CD4-positive, alpha-beta T cell (primary cell): Measurements from ENCODE around the gene GOLGA6L2. TPM values are rescaled to one million over a fixed set of nuclear protein-coding genes. Genes with fewer than 3 reads are reported as not detected.
"Not testable (repeated sequence)": the region's sequence is repeated elsewhere in the genome, so short reads cannot be mapped to it uniquely, and the experiment has no call there.

Experiments used
- ATAC-seq: fragments of 200-7000 bp; cut with Tn5 transposase; one replicate; pipeline ENCODE4 v1.10.0; 2022; ENCODE audit warnings: mild to moderate bottlenecking; ENCODE audit not compliant: poor library complexity
- CTCF ChIA-PET: fragments of 350-600 bp; sonication (Branson Sonifier 250); formaldehyde crosslinking; loops from one replicate; lab custom pipeline; 2021; ENCODE audit warnings: antibody characterized with exemption, inconsistent platforms; lab: Charles Lee
- POLR2A ChIA-PET: fragments of 350-600 bp; sonication (Branson Sonifier 250); formaldehyde crosslinking; loops from one replicate; lab custom pipeline; 2021; ENCODE audit warnings: antibody characterized with exemption, inconsistent platforms; lab: Charles Lee
- DNase-seq, 14 experiments: peaks; one replicate each; pipeline ENCODE4 v3.0.0-alpha.2; 2013 to 2020; ENCODE audit warnings: mixed read lengths in 2 of 14
- H3K27ac ChIP-seq, 2 donors: one replicate each; pipeline versions ENCODE4 v1.5.1 to v1.7.0; 2013; ENCODE audit warnings: low read length in 2 of 2, low read depth in 1 of 2, mild to moderate bottlenecking in 1 of 2
- H3K27me3 ChIP-seq, 2 experiments: 1 replicate in 1 of 2; 2 replicates in 1 of 2; pipeline versions ENCODE4 v1.6.1 to v1.7.0; 2013; ENCODE audit warnings: low read length in 2 of 2, control low read depth in 1 of 2, mild to moderate bottlenecking in 1 of 2, moderate library complexity in 1 of 2; ENCODE audit not compliant: insufficient read depth in 2 of 2, control insufficient read depth in 1 of 2
- H3K36me3 ChIP-seq: one replicate; pipeline ENCODE4 v1.6.1; 2013; ENCODE audit warnings: low read length, control low read depth; ENCODE audit not compliant: insufficient read depth
- H3K4me1 ChIP-seq: one replicate; pipeline ENCODE4 v1.6.1; 2013; ENCODE audit warnings: low read length, control low read depth; ENCODE audit not compliant: insufficient read depth
- H3K4me3 ChIP-seq: one replicate; pipeline ENCODE4 v1.5.1; 2013; ENCODE audit warnings: mild to moderate bottlenecking, low read length, moderate library complexity
- H3K9me3 ChIP-seq, 2 experiments: 1 replicate in 1 of 2; 2 replicates in 1 of 2; pipeline versions ENCODE4 v1.6.1 to v1.7.0; 2013; ENCODE audit warnings: low read length in 2 of 2, mild to moderate bottlenecking in 2 of 2, control low read depth in 1 of 2, moderate library complexity in 1 of 2; ENCODE audit not compliant: control insufficient read depth in 1 of 2, insufficient read depth in 1 of 2
- H3K27ac Mint-ChIP-seq: one replicate; pipeline ENCODE4 v1.8.0; 2020; ENCODE audit warnings: mixed read lengths
- H3K27me3 Mint-ChIP-seq: one replicate; pipeline ENCODE4 v1.8.0; 2021; ENCODE audit warnings: mixed read lengths
- H3K36me3 Mint-ChIP-seq: one replicate; pipeline ENCODE4 v1.8.0; 2021; ENCODE audit warnings: low read depth, mixed read lengths
- H3K4me1 Mint-ChIP-seq: one replicate; pipeline ENCODE4 v1.8.0; 2021; ENCODE audit warnings: low read depth, mixed read lengths
- H3K4me3 Mint-ChIP-seq: one replicate; pipeline ENCODE4 v1.8.0; 2020; ENCODE audit warnings: mild to moderate bottlenecking, mixed read lengths
- H3K9me3 Mint-ChIP-seq: one replicate; pipeline ENCODE4 v1.8.0; 2020; ENCODE audit warnings: mixed read lengths
- intact Hi-C, 2 experiments: fragments of 100-400 bp; cut with DNase I in 1 of 2; cut with micrococcal nuclease in 1 of 2; formaldehyde crosslinking; loops; one replicate each; pipeline versions ENCODE4 v1.15.1 to v1.9.0; 2023 to 2025; cut with DNase I, micrococcal nuclease
- total RNA-seq, 174 experiments: library from RNA in 2 of 174; stranded (reverse) in 2 of 174; gene quantifications; one replicate each; pipeline ENCODE4 v1.2.3 and lab custom pipeline; 2021 to 2026
- TF ChIP-seq, protein P1 (sequence below): fragments of 200-600 bp; IDR thresholded peaks from one replicate; pipeline ENCODE4 v1.8.0; 2022; ENCODE audit warnings: antibody characterized with exemption, mild to moderate bottlenecking

Gene GOLGA6L2
- total RNA-seq, 2 experiments from 2014 or later: not detected

DNA sequence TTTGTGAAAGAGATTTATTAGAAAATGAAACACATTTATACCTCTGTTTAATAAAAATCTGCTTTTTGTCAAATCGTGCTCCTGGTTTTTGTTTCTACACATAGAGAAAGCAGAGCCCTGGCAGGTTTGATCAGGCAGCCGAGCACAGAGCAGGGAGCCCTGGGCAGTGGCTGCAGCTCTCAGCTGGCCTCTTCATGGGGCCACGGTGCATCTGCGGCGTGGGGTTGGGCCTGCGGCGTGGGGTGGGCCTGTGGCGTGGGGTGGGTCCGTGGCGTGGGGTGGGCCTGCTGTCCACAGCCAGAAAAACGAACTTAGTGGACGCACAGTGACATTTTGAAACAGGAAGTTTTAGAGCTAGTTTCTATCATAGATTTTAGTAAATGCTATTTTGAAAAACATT, 10.6 kb downstream of the GOLGA6L2 start:
- ChIA-PET POLR2A (no interaction called here), CTCF (no interaction called here)
- no peaks in the 10 kb centered on the region for H3K4me1 ChIP-seq
- Mint-ChIP-seq H3K4me1 (no peaks in the 10 kb centered on the region), H3K27ac (no peak overlapping the region), H3K9me3 (no peaks in the 10 kb centered on the region), H3K36me3 (no peaks in the 10 kb centered on the region), H3K4me3 (no peak overlapping the region), H3K27me3 (no peaks in the 10 kb centered on the region)
- H3K9me3 ChIP-seq: no peaks in the 10 kb centered on the region
- TF ChIP-seq, protein P1, sequence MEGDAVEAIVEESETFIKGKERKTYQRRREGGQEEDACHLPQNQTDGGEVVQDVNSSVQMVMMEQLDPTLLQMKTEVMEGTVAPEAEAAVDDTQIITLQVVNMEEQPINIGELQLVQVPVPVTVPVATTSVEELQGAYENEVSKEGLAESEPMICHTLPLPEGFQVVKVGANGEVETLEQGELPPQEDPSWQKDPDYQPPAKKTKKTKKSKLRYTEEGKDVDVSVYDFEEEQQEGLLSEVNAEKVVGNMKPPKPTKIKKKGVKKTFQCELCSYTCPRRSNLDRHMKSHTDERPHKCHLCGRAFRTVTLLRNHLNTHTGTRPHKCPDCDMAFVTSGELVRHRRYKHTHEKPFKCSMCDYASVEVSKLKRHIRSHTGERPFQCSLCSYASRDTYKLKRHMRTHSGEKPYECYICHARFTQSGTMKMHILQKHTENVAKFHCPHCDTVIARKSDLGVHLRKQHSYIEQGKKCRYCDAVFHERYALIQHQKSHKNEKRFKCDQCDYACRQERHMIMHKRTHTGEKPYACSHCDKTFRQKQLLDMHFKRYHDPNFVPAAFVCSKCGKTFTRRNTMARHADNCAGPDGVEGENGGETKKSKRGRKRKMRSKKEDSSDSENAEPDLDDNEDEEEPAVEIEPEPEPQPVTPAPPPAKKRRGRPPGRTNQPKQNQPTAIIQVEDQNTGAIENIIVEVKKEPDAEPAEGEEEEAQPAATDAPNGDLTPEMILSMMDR: no peak
- no peak for ATAC-seq
- intact Hi-C loops: no loop called here
- H3K36me3 ChIP-seq: no peaks in the 10 kb centered on the region
- no peak overlapping the region for H3K4me3 ChIP-seq
- H3K27ac ChIP-seq: no peak overlapping the region
- no peak for DNase-seq
- H3K27me3 ChIP-seq: no peaks in the 10 kb centered on the region

DNA sequence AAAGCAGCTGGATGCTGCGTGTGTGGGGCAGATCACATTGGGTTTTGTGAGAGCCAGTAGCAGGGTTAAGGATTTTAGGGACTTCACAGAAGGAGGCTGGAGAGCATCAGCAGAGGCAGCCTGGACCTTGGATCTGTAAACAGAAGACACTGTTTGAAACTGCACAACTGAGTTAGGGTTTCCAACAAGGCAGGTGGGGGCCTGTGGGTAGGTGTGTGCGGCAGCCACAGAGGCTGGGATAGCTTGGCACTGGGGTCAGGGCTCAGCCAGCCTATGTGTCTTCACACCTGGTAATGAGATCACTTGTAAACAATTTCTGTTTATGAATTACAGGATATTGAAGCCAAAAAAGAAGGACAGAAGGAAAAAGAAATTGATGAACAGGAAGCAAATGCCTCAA, 12.3 kb downstream of the GOLGA6L2 start:
- H3K27me3 ChIP-seq, ATAC-seq, H3K9me3 ChIP-seq, H3K4me3 Mint-ChIP-seq, DNase-seq, POLR2A ChIA-PET, H3K36me3 ChIP-seq, intact Hi-C loops, H3K27ac ChIP-seq, H3K4me1 Mint-ChIP-seq, H3K27ac Mint-ChIP-seq, H3K27me3 Mint-ChIP-seq, H3K4me1 ChIP-seq, H3K36me3 Mint-ChIP-seq, H3K4me3 ChIP-seq, CTCF ChIA-PET, H3K9me3 Mint-ChIP-seq: not testable (repeated sequence)

DNA sequence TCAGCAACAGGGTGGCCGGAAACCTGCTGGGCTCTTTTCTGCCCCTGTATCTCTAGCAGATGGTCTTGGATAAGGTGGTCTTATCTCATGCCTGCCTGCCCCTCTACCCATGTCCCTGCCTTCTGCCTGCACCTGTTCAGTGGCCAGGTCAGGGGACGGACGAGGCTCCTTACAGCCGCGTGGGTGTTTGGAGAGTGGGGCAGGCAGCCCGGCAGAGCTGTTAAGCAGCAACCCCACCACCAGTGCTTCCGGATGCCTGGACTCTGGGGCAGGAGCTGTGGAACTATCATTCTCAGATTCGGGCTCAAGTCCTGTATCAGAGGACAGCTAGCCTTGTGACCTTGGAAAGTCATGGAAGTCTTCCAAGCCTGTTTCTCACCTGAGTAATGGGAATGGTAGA, 21.7 kb downstream of the GOLGA6L2 start:
- H3K36me3 ChIP-seq, CTCF ChIA-PET, ATAC-seq, POLR2A ChIA-PET, H3K9me3 ChIP-seq, H3K9me3 Mint-ChIP-seq, H3K36me3 Mint-ChIP-seq, H3K27me3 Mint-ChIP-seq, H3K4me3 ChIP-seq, H3K27ac ChIP-seq, DNase-seq, H3K27ac Mint-ChIP-seq, H3K4me3 Mint-ChIP-seq, H3K4me1 ChIP-seq, intact Hi-C loops, H3K4me1 Mint-ChIP-seq, H3K27me3 ChIP-seq: not testable (repeated sequence)

DNA sequence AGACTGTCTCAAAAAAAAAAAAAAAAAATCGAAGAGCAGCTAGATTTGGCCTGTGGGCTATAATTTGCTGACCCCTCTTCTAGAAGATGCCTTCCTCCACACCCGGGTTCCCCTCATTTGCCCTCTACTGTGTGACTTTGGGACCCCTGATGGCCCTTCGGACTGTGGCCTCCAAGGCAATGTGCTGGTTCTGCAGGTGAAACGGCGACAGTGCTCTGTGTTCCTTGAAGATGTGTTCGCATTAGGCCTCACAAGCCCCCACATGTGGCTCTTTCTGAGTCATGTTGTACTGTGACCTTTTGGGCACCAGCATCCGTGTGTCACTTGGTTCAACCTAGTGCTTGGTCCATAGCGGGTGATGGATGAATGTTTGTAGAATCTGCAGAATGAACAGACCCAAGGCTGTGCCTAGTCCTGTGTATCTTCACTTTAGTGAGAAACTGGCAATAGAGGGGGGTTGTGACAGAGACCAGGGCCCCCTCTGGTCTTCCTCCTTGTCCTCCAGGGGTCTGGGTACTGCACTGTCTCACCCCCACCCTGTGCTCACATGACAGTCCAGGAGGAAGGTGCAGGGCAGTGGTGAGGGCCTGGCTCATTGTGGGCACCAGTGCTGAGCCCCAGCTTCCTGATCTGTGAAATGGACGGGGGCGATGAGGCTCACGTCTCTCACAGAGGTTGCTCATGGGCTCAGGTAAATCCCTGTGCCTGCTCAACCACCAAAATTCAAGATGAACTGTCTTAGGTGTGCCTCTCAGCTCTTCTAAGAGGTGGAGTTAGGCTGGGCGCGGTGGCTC, 22.7 kb downstream of the GOLGA6L2 start:
- intact Hi-C loops: no loop called here
- H3K27ac ChIP-seq: no peak overlapping the region
- H3K9me3 ChIP-seq: no peaks in the 10 kb centered on the region
- Mint-ChIP-seq H3K27me3 (no peaks in the 10 kb centered on the region), H3K9me3 (no peaks in the 10 kb centered on the region), H3K4me1 (no peaks in the 10 kb centered on the region), H3K27ac (no peak overlapping the region), H3K4me3 (no peak overlapping the region), H3K36me3 (no peaks in the 10 kb centered on the region)
- H3K27me3 ChIP-seq: no peaks in the 10 kb centered on the region
- H3K4me3 ChIP-seq: no peak overlapping the region
- POLR2A ChIA-PET: no interaction called here
- no peak for ATAC-seq
- CTCF ChIA-PET: no interaction called here
- DNase-seq: no peak
- TF ChIP-seq, protein P1: no peak
- H3K4me1 ChIP-seq: no peaks in the 10 kb centered on the region
- H3K36me3 ChIP-seq: no peaks in the 10 kb centered on the region
